ENCODE data around the gene DNAH3. TPM values are rescaled to one million over a fixed set of nuclear protein-coding genes. Genes with fewer than 3 reads are reported as not detected.

The DNAH3 gene
- total RNA-seq, 1 experiment from 2014 or later, result 4.4 TPM

DNA sequence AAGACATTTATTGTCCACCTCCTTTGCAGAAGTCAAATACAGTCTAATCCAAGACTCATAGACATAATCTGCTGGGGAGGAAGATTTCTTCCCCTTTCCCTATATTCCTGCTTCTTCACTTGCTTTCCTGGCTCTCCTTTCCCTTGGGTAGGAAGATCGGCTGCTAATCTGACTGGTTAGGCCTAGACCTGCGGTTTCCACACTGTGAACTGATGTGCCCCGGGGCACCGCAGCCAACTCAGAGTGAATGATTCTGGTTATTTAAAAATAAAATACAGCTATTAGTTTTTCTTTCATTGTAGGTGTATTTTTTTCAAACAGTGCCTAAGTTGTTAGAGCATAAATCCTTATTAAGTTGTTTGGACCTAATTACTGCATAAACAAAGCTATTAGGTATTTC is 78.9 kb downstream of the DNAH3 start:
- Mint-ChIP-seq H3K36me3 (ENCODE audit: insufficient read depth, unreplicated experiment) (no peaks in the 10 kb centered on the region), H3K27me3 (ENCODE audit: insufficient read depth, unreplicated experiment) (no peaks in the 10 kb centered on the region), H3K27ac (ENCODE audit: unreplicated experiment) (no peak overlapping the region), H3K4me3 (ENCODE audit: unreplicated experiment) (no peak overlapping the region), H3K4me1 (ENCODE audit: low read depth, unreplicated experiment) (no peaks in the 10 kb centered on the region), H3K9me3 (ENCODE audit: unreplicated experiment) (no peaks in the 10 kb centered on the region)
- no peaks in the 10 kb centered on the region for H3K4me1 ChIP-seq
- CTCF ChIA-PET, result no interaction called here
- POLR2A ChIA-PET, result no interaction called here
- no peaks in the 10 kb centered on the region for H3K27me3 ChIP-seq (replicated peaks; ENCODE audit: control insufficient read depth, insufficient read depth, low read length)
- DNase-seq, result no peak
- TF ChIP-seq, protein P1, sequence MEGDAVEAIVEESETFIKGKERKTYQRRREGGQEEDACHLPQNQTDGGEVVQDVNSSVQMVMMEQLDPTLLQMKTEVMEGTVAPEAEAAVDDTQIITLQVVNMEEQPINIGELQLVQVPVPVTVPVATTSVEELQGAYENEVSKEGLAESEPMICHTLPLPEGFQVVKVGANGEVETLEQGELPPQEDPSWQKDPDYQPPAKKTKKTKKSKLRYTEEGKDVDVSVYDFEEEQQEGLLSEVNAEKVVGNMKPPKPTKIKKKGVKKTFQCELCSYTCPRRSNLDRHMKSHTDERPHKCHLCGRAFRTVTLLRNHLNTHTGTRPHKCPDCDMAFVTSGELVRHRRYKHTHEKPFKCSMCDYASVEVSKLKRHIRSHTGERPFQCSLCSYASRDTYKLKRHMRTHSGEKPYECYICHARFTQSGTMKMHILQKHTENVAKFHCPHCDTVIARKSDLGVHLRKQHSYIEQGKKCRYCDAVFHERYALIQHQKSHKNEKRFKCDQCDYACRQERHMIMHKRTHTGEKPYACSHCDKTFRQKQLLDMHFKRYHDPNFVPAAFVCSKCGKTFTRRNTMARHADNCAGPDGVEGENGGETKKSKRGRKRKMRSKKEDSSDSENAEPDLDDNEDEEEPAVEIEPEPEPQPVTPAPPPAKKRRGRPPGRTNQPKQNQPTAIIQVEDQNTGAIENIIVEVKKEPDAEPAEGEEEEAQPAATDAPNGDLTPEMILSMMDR (IDR thresholded peaks at IDR 0.05; ENCODE audit: insufficient read depth in 1 of 2, low read depth in 1 of 2, low read length in 1 of 2, severe bottlenecking in 1 of 2, unreplicated experiment in 1 of 2), result no peak
- H3K36me3 ChIP-seq (ENCODE audit: control insufficient read depth, insufficient read depth, low read length), result no peaks in the 10 kb centered on the region
- intact Hi-C loops (cut with micrococcal nuclease; ENCODE audit: unreplicated experiment), result no loop called here
- H3K4me3 ChIP-seq (ENCODE audit: low read depth, low read length), result no peak overlapping the region
- H3K9me3 ChIP-seq, result no peaks in the 10 kb centered on the region
- no TSS peak for BruUV-seq (replicated peaks)

DNA sequence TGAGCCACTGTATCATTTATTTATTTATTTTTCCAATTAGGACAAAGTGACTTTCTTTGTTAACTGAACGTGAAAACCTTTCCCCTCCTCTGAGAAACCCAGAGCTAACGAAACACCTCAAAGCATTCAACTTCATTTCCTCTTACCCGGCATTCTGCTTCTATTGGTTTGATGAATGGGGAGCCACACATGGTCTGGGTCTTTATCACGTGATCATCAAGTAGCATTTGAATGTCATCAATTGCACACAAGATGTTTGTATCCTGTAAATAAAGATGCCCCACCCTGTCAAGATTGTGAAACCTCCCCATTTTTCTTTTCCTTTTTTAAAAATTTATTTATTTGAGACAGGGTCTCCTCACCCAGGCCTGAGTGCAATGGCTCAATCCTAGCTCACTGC is 80.1 kb downstream of the DNAH3 start:
- Histone ChIP-seq H3K36me3 (ENCODE audit: control insufficient read depth, insufficient read depth, low read length) (no peaks in the 10 kb centered on the region), H3K4me1 (no peaks in the 10 kb centered on the region), H3K4me3 (ENCODE audit: low read depth, low read length) (no peak overlapping the region), H3K9me3 (no peaks in the 10 kb centered on the region), H3K27me3 (replicated peaks; ENCODE audit: control insufficient read depth, insufficient read depth, low read length) (no peaks in the 10 kb centered on the region)
- CTCF ChIA-PET, result no interaction called here
- DNase-seq, result no peak
- H3K27me3 Mint-ChIP-seq (ENCODE audit: insufficient read depth, unreplicated experiment), result no peaks in the 10 kb centered on the region
- H3K36me3 Mint-ChIP-seq (ENCODE audit: insufficient read depth, unreplicated experiment), result no peaks in the 10 kb centered on the region
- no peak overlapping the region for H3K27ac Mint-ChIP-seq (ENCODE audit: unreplicated experiment)
- intact Hi-C loops (cut with micrococcal nuclease; ENCODE audit: unreplicated experiment), result no loop called here
- no peaks in the 10 kb centered on the region for H3K9me3 Mint-ChIP-seq (ENCODE audit: unreplicated experiment)
- BruUV-seq (replicated peaks), result no TSS peak
- TF ChIP-seq, protein P1 (IDR thresholded peaks at IDR 0.05; ENCODE audit: insufficient read depth in 1 of 2, low read depth in 1 of 2, low read length in 1 of 2, severe bottlenecking in 1 of 2, unreplicated experiment in 1 of 2), result no peak
- POLR2A ChIA-PET, result no interaction called here
- H3K4me1 Mint-ChIP-seq (ENCODE audit: low read depth, unreplicated experiment), result no peaks in the 10 kb centered on the region
- no peak overlapping the region for H3K4me3 Mint-ChIP-seq (ENCODE audit: unreplicated experiment)

DNA sequence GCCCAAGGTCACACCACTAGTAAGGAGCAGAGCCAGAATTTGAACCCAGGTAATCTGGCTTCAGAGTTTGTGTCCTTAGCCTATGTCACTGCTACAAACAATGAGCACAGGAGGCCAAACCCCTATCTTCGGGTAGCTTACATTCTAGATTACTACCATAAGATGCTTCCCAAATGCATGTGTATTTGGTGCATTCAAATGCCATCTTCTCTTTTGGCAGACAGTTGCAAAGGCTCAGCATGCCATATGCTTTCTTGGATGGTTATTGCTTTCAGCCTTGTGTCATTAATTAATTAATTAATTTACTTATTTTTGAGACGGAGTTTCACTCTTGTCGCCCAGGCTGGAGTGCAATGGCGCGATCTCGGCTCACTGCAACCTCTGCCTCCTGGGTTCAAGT is 80.7 kb downstream of the DNAH3 start:
- no peaks in the 10 kb centered on the region for H3K9me3 Mint-ChIP-seq (ENCODE audit: unreplicated experiment)
- Histone ChIP-seq H3K4me1 (no peaks in the 10 kb centered on the region), H3K9me3 (no peaks in the 10 kb centered on the region), H3K27me3 (replicated peaks; ENCODE audit: control insufficient read depth, insufficient read depth, low read length) (no peaks in the 10 kb centered on the region), H3K4me3 (ENCODE audit: low read depth, low read length) (no peak overlapping the region), H3K36me3 (ENCODE audit: control insufficient read depth, insufficient read depth, low read length) (no peaks in the 10 kb centered on the region)
- no peak overlapping the region for H3K27ac Mint-ChIP-seq (ENCODE audit: unreplicated experiment)
- intact Hi-C loops (cut with micrococcal nuclease; ENCODE audit: unreplicated experiment), result no loop called here
- no peaks in the 10 kb centered on the region for H3K27me3 Mint-ChIP-seq (ENCODE audit: insufficient read depth, unreplicated experiment)
- ChIA-PET POLR2A (no interaction called here), CTCF (no interaction called here)
- TF ChIP-seq, protein P1 (IDR thresholded peaks at IDR 0.05; ENCODE audit: insufficient read depth in 1 of 2, low read depth in 1 of 2, low read length in 1 of 2, severe bottlenecking in 1 of 2, unreplicated experiment in 1 of 2), result no peak
- no TSS peak for BruUV-seq (replicated peaks)
- H3K4me3 Mint-ChIP-seq (ENCODE audit: unreplicated experiment), result no peak overlapping the region
- H3K4me1 Mint-ChIP-seq (ENCODE audit: low read depth, unreplicated experiment), result no peaks in the 10 kb centered on the region
- DNase-seq, result no peak
- H3K36me3 Mint-ChIP-seq (ENCODE audit: insufficient read depth, unreplicated experiment), result no peaks in the 10 kb centered on the region

All from Caco-2 (cell line).